ENCODE data around the gene FCRL5.

Gene FCRL5

GRCh38 chr1:157539568-157539967 lies 12.7 kb downstream of the FCRL5 start:
- no peak for DNase-seq (ENCODE audit: low read depth)
- no peak overlapping the region for H3K4me3 ChIP-seq (ENCODE audit: low read depth, low read length)

GRCh38 chr1:157532569-157532968 lies 19.7 kb downstream of the FCRL5 start:
- H3K4me3 ChIP-seq (ENCODE audit: low read depth, low read length): no peak overlapping the region
- no peak for DNase-seq (ENCODE audit: low read depth)

DNA sequence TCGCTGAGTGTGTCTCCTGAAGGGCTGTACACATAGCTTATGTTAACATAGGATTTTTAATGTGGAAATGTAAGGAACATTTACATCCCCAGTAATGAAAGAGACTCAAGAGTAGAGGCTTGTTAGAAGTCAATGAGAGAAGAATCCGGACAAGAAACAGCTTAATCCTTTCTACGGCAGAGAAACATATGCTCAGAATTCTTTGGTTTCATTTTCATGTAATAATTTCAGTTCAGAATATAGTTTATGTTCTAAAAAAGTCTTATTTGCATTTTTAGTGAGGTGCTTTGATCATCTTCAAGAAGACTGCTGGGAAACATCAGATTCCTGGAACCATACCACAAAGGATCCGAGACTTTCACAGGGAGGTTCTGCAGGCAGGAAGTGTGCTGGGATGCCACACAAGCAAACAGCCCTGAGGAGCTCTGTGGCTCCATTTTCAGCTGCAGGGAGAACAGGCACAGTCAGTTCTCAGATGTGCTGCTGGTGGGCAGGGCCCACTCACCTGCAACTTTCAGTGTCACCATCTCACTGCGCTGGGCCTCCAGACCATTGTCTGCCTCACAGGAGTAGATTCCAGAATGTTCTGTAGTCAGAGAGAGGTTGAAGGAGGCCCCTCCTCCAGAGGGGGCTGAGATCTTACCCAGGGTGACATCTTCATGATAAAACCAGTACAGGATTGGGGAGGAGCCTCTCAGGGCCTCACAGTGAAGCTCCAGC lies 28.4 kb downstream of the FCRL5 start:
- no peak overlapping the region for H3K4me3 ChIP-seq (ENCODE audit: low read depth, low read length)
- DNase-seq (ENCODE audit: low read depth): no peak

DNA sequence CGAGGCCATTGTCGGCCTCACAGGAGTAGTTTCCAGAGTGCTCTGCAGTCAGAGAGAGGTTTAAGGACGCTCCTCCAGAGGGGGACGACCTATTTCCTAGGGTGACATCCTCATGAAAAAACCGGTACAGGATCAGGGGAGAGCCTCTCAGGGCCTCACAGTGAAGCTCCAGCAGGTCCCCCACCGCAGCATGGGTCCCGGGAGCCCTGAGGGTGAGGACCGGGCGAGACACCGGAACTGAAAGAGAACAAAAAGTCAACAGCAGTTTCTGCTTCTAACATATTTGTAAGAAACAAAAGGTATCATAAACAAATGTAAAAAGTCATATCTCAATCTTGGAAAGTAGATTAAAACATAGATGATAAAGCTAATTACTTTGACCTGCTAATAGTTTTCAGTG lies 31.3 kb downstream of the FCRL5 start:
- DNase-seq (ENCODE audit: low read depth): no peak
- no peak overlapping the region for H3K4me3 ChIP-seq (ENCODE audit: low read depth, low read length)

- no peak for DNase-seq (ENCODE audit: low read depth)
- H3K4me3 ChIP-seq (ENCODE audit: low read depth, low read length): no peak overlapping the region
Observed at GRCh38 chr1:157520386-157520935, 31.9 kb downstream of the FCRL5 start.

- DNase-seq (ENCODE audit: low read depth): no peak
- no peak overlapping the region for H3K4me3 ChIP-seq (ENCODE audit: low read depth, low read length)
Observed at GRCh38 chr1:157519451-157519850, 32.9 kb downstream of the FCRL5 start.

DNA sequence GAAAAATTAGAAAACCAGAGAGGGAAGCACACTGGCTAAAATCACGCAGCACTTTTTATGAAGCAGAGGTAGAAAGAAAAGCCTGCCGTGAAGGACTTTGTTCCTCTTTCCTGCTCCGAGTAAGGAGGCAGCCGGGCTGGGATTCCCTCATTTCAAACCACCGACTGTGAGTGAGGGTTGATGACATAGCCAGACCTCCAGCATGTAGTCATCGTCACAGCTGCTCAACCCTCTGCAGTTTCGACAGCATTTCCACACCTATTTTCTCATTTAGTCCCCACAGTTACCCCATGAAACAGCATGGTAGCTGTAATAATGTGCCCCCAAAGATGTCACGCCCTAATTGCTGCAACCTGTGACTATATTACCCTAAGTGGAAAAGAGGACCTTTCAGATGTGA lies 35.3 kb downstream of the FCRL5 start:
- H3K4me3 ChIP-seq (ENCODE audit: low read depth, low read length): no peak overlapping the region
- no peak for DNase-seq (ENCODE audit: low read depth)

DNA sequence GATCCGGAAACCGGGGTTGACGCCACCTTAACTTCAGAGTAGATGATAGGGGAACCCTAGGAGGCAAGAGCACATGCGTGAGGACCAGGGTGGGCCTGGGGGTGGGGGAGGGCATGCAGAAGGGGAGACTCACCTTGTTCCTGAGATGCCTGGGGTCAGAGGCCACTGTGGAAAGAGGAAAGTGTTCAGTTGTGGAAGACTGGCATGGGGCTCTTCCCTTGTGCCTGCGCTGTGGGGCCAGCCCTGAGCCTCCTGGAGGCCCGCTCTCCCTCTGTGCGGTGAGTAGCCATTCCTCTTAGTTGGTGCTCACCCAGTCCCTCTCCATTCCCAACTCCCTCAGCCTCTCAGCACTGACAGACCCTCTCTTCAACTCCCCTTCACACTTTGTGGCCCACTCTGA lies 36.6 kb downstream of the FCRL5 start:
- DNase-seq (ENCODE audit: low read depth): no peak
- no peak overlapping the region for H3K4me3 ChIP-seq (ENCODE audit: low read depth, low read length)

DNA sequence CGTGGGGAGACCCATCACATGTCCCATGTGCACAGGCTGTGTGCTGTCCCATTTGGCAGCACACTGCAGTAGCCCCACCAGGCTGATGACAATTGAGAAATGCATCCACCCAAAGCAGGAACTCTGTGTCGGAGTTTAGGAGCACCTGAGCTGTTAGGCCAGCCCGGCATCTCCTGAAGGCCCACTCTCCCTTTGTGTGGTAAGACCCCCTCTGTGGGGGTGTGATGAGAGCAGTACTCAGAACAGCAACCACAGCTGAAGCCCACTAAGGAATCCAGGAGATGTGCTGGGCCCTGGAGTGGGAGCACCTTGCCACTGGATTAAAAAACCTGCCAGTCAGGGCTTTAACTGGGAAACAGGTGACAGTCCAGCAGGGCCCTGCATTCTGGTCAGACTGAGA lies 37.2 kb downstream of the FCRL5 start:
- DNase-seq (ENCODE audit: low read depth): no peak
- no peak overlapping the region for H3K4me3 ChIP-seq (ENCODE audit: low read depth, low read length)

DNA sequence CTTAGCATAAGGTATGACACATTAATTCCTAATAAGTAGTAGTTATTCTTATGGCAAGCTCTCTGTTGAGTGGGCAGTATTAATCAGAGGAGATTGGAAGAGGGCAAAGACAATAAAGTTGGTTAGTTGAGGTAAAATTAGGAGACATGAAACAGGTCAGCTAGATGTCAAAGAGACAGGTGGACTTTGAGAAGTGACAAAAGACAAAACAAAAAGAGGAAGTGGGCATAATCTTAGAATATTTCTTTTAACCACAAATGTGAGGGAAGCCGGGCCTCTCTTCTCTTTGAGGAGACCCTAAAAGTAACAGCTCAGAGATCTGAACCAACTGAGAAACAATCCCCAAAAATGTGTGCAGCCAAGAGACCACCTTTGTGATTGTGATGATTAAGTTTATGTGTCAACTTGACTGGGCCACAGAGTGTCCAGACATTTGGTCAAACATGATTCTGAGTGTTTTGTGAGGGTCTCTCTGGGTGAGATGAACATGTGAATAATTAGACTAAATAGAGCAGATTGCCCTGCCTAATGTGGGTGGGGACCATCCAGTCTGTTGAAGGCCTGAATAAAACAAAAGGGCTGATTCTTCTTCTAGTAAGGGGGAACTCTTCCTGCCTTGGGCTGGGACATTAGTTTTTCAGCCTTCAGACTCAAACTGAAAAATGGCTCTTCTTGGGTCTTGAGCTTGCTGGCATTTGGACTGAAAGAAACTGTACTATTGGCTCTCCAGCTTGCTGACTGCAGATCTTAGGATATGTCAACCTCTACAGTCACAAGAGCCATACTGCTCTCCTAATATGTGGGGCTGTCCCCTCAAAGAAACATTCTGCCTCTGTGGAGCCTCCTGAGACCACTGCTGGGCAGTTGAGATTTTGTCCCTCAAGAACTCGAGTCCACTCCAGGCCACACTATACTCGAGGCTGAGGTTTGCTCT lies 40.0 kb downstream of the FCRL5 start:
- no peak overlapping the region for H3K4me3 ChIP-seq (ENCODE audit: low read depth, low read length)
- DNase-seq (ENCODE audit: low read depth): no peak

DNA sequence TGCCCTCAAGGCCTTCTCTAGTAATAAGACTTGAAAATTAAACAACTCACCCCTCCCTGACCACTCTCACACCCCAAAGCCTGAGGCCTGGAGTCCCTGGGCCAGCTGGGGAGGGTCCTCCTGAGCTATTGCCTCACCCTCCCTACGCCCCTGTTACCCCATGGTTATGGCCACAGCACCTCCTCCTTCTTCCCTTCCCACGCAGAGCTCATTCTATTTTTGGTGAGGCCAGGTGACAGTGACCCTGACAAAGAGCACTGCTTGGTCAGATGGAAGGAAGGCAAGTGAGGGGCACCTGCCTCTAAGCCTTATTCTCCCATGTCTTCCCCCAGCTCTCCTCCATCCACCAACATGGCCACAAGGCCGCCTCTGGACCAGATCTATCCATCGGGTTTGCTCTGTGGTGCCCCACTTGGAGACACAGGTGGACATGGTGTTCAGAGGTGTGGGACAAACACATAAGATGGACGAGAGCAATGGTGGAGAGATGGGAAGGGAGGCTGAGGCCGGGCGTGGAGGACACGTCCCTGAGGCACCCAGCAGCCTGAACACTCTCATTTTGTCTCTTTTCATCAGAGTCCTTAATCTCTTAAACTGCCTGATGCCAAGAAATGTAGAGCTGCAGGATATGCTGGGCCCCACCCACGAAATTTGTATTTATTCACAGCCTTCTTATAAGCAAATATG lies 42.6 kb downstream of the FCRL5 start:
- H3K4me3 ChIP-seq (ENCODE audit: low read depth, low read length): no peak overlapping the region
- no peak for DNase-seq (ENCODE audit: low read depth)

- H3K4me3 ChIP-seq (ENCODE audit: low read depth, low read length): no peak overlapping the region
- DNase-seq (ENCODE audit: low read depth): peak; percentile 11
Observed at GRCh38 chr1:157505481-157506272, 46.6 kb downstream of the FCRL5 start.

DNA sequence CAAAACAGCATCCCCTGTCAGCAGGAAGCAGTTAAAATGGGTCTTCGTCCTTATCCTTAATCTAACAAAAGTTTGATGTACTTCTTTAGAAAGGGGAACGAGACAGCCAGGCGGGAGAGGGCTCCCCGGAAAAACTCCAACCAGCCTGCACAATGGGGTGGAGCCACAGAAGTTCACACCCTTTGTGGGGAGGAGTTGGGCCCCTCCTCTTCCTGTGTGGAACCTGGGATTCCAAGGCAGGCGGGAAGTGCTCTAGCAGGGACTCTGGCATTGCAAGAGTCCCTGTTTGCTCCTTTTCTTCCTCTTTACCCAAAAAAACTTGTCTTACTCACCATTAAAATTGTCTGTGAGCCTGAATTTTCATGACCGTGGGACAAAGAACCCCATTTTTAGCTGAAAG lies 47.7 kb downstream of the FCRL5 start:
- DNase-seq (ENCODE audit: low read depth): no peak
- H3K4me3 ChIP-seq (ENCODE audit: low read depth, low read length): no peak overlapping the region

DNA sequence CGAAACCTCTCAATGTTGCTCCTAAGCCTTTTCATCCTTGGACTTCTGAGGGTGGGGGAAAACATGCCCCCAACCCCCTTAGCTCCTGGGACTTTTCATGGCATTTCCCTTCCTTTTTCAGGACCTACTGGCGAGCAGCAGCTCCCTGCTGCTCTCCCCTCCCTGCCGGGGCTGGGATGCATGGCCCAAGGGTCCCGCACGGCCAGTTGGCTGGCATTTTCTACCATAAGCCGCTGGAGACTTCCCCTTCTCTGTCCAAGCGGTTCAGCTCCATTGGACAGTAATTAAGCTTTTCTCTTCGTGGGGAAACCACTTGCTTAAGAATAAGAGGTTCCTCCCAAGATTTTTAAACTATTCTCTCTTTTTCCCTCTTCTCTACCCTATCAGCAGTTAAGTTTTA lies 52.8 kb downstream of the FCRL5 start:
- DNase-seq (ENCODE audit: low read depth): no peak

GRCh38 chr1:157498736-157499090 lies 53.6 kb downstream of the FCRL5 start:
- no peak overlapping the region for H3K4me3 ChIP-seq (ENCODE audit: low read depth, low read length)
- DNase-seq (ENCODE audit: low read depth): no peak

More for the DNA sequence above, 52.8 kb downstream of the FCRL5 start:
- no peak overlapping the region for H3K4me3 ChIP-seq (ENCODE audit: low read depth, low read length)

DNA sequence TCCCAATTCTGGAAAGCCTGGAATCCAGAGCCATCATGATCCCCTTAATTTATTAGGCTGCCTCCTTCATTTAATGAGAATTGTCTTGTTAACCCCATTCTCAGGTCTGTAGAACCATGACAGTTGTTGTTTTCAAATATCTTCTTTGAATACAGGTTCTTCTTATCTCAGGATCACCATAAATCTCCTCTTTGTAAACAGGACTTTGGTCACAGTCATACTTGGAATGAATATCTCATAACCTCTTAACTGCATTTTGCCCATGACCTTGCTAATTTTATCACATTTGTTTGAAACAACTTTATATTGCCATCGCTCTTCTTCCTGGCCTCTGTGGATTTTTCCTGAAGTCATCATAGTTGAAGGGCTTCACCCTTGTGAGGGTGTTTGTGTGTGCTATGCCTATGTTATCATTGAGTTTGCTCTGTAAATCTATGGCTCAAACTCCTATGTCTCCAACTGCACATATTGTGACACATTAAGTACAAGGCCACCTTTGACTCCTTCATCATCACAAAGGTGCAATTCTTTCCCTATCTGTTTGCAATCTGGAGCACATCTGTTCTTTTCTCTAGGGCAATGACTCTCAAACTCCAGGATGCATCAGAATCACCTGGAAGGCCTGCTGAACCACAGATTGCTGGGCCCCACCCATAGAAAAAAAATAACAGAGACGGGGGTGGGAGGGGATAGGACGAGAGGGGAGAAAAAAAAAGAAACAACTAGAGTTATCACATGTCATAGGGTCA lies 54.2 kb downstream of the FCRL5 start:
- no peak overlapping the region for H3K4me3 ChIP-seq (ENCODE audit: low read depth, low read length)

DNA sequence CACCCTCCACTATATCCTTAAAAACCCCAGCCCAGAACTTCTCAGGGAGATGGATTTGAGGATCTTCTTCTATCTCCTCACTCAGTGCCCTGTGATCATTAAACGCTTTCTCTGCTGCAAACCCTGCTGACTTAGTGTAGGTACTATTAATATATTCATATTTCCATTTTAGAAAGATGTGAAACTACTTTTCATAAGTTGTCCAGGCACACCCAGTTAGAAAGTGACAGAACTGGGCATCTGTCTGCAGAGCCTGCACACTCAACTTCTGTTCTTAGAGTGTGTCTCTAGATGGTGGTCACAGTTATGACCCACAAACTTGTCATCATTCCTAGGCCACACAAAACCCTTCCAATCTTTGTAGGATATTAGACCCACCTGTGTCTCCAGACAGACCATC lies 55.0 kb downstream of the FCRL5 start:
- H3K4me3 ChIP-seq (ENCODE audit: low read depth, low read length): no peak overlapping the region
- DNase-seq (ENCODE audit: low read depth): no peak

More for the DNA sequence above, 54.2 kb downstream of the FCRL5 start:
- no peak for DNase-seq (ENCODE audit: low read depth)

- DNase-seq (ENCODE audit: low read depth): no peak
- no peak overlapping the region for H3K4me3 ChIP-seq (ENCODE audit: low read depth, low read length)
Observed at GRCh38 chr1:157496121-157496526, 56.2 kb downstream of the FCRL5 start.

- DNase-seq (ENCODE audit: low read depth): no peak
Observed at GRCh38 chr1:157495285-157495684, 57.0 kb downstream of the FCRL5 start.

More at GRCh38 chr1:157495285-157495684, 57.0 kb downstream of the FCRL5 start:
- H3K4me3 ChIP-seq (ENCODE audit: low read depth, low read length): no peak overlapping the region

Data from skeletal muscle cell (primary cell).